Measurements from ENCODE around the gene PALM2AKAP2. TPM values are rescaled to one million over a fixed set of nuclear protein-coding genes. Genes with fewer than 3 reads are reported as not detected.

PALM2AKAP2 gene
- total and polyA plus RNA-seq, 8 donors, result 22.9 to 29.6 (median 26.7) TPM

- Histone ChIP-seq H3K27ac (no peak overlapping the region), H3K27me3 (peaks cover 0 to 14% of the 10 kb centered on the region in 2 donors), H3K4me3 (no peak overlapping the region), H3K4me1 (no peaks in the 10 kb centered on the region), H3K36me3 (no peaks in the 10 kb centered on the region), H3K9me3 (no peaks in the 10 kb centered on the region)
- DNase-seq (no peak), ATAC-seq (no peak)
- intact Hi-C loops (cut with DNase I), result no loop called here
- TF ChIP-seq CTCF (IDR thresholded peaks at IDR 0.05), result no peak
Measured at GRCh38 chr9:109765278-109765677, 14.7 kb upstream of the PALM2AKAP2 start.

GRCh38 chr9:109765830-109766229, 14.2 kb upstream of the PALM2AKAP2 start:
- peaks cover 0 to 18% of the 10 kb centered on the region in 2 donors for H3K27me3 ChIP-seq
- H3K4me3 ChIP-seq, result no peak overlapping the region
- intact Hi-C loops (cut with DNase I), result no loop called here
- no peak for TF ChIP-seq CTCF (IDR thresholded peaks at IDR 0.05)
- no peak for DNase-seq
- no peaks in the 10 kb centered on the region for H3K36me3 ChIP-seq
- H3K9me3 ChIP-seq, result no peaks in the 10 kb centered on the region
- ATAC-seq, result no peak
- no peaks in the 10 kb centered on the region for H3K4me1 ChIP-seq
- no peak overlapping the region for H3K27ac ChIP-seq

- H3K4me3 ChIP-seq, result no peak overlapping the region
- TF ChIP-seq CTCF (IDR thresholded peaks at IDR 0.05), result no peak
- H3K27ac ChIP-seq, result no peak overlapping the region
- intact Hi-C loops (cut with DNase I), result no loop called here
- H3K4me1 ChIP-seq, result no peaks in the 10 kb centered on the region
- ATAC-seq, result no peak
- H3K36me3 ChIP-seq, result no peaks in the 10 kb centered on the region
- H3K27me3 ChIP-seq, result peaks cover 0 to 18% of the 10 kb centered on the region in 2 donors
- DNase-seq, result no peak
- H3K9me3 ChIP-seq, result no peaks in the 10 kb centered on the region
Measured at GRCh38 chr9:109766351-109766750, 13.6 kb upstream of the PALM2AKAP2 start.

- peaks cover 0 to 24% of the 10 kb centered on the region in 2 donors for H3K27me3 ChIP-seq
- TF ChIP-seq CTCF (IDR thresholded peaks at IDR 0.05), result no peak
- ATAC-seq (no peak), DNase-seq (no peak)
- no peak overlapping the region for H3K4me3 ChIP-seq
- H3K9me3 ChIP-seq, result no peaks in the 10 kb centered on the region
- H3K27ac ChIP-seq, result no peak overlapping the region
- intact Hi-C loops (cut with DNase I), result no loop called here
- no peaks in the 10 kb centered on the region for H3K36me3 ChIP-seq
- peaks cover 0 to 3% of the 10 kb centered on the region in 2 donors for H3K4me1 ChIP-seq
Measured at GRCh38 chr9:109767404-109767803, 12.6 kb upstream of the PALM2AKAP2 start.

- Histone ChIP-seq H3K4me3 (no peak overlapping the region), H3K27ac (no peak overlapping the region), H3K9me3 (no peaks in the 10 kb centered on the region), H3K36me3 (no peaks in the 10 kb centered on the region), H3K27me3 (peaks cover 0 to 24% of the 10 kb centered on the region in 2 donors), H3K4me1 (peaks cover 0 to 3% of the 10 kb centered on the region in 2 donors)
- no peak for TF ChIP-seq CTCF (IDR thresholded peaks at IDR 0.05)
- DNase-seq (no peak), ATAC-seq (no peak)
- intact Hi-C loops (cut with DNase I), result no loop called here
Measured at GRCh38 chr9:109767814-109768213, 12.2 kb upstream of the PALM2AKAP2 start.
